Brain microvascular endothelial cell (primary cell): ENCODE measurements around the gene FGF22.

Experiments
- DNase-seq: peaks from one replicate; pipeline ENCODE4 v3.0.0-alpha.2; 2020
- H3K27ac ChIP-seq: fragments of 250-450 bp; sonication (Bioruptor Pico); 2 replicates; pipeline ENCODE4 v1.5.1; 2020; ENCODE audit warnings: mild to moderate bottlenecking, moderate library complexity
- H3K27me3 ChIP-seq: fragments of 250-450 bp; sonication (Bioruptor Pico); replicated peaks from 2 replicates; pipeline ENCODE4 v1.5.1; 2020; ENCODE audit warnings: mild to moderate bottlenecking
- H3K36me3 ChIP-seq: fragments of 250-450 bp; sonication (Bioruptor Pico); replicated peaks from 2 replicates; pipeline ENCODE4 v1.5.1; 2020; ENCODE audit warnings: mild to moderate bottlenecking
- H3K4me3 ChIP-seq: 2 replicates; pipeline ENCODE4 v1.5.1; 2011; ENCODE audit warnings: low read depth, mild to moderate bottlenecking, control low read depth, low read length, moderate library complexity
- in situ Hi-C: cut with HindIII; loops from 2 replicates; pipeline ENCODE4 v1.10.0; 2017; ENCODE audit warnings: low sequenced_read_pairs, low pct_ligation_motif_present
- TF ChIP-seq, protein P1 (sequence below): IDR thresholded peaks from 2 replicates; pipeline ENCODE4 v1.5.1; 2011; ENCODE audit warnings: low read depth, mild to moderate bottlenecking, moderate library complexity, low read length, control low read depth, inconsistent platforms; ENCODE audit errors: missing control alignments

The FGF22 gene

DNA sequence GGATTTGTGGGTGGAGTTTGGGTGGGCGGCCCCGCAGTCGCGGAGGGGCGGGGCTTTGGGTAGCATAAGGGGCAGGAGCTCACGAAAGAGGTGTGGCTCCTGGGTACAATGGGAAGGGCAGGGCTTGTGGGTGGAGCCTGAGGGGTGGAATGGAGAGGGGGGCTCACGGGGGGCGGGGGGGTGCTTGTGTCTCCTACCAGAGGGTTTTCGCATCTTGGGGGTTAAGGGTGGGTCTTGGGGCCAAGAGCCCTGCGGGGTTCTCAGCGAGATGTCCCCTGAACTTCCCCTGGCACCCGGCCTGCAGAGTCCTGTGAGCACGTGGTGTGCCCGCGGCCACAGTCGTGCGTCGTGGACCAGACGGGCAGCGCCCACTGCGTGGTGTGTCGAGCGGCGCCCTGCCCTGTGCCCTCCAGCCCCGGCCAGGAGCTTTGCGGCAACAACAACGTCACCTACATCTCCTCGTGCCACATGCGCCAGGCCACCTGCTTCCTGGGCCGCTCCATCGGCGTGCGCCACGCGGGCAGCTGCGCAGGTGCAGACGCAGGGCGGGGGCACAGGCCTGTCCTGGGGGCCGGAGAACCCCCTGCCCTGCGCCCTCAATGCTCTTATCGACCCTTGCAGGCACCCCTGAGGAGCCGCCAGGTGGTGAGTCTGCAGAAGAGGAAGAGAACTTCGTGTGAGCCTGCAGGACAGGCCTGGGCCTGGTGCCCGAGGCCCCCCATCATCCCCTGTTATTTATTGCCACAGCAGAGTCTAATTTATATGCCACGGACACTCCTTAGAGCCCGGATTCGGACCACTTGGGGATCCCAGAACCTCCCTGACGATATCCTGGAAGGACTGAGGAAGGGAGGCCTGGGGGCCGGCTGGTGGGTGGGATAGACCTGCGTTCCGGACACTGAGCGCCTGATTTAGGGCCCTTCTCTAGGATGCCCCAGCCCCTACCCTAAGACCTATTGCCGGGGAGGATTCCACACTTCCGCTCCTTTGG lies 41.6 kb downstream of the FGF22 start:
- no peak for DNase-seq
- Histone ChIP-seq H3K27ac (peak overlapping the region; percentile 89), H3K36me3 (peaks cover 12% of the 10 kb centered on the region), H3K27me3 (no peaks in the 10 kb centered on the region), H3K4me3 (no peak overlapping the region)
- in situ Hi-C loops: no loop called here
- TF ChIP-seq, protein P1, sequence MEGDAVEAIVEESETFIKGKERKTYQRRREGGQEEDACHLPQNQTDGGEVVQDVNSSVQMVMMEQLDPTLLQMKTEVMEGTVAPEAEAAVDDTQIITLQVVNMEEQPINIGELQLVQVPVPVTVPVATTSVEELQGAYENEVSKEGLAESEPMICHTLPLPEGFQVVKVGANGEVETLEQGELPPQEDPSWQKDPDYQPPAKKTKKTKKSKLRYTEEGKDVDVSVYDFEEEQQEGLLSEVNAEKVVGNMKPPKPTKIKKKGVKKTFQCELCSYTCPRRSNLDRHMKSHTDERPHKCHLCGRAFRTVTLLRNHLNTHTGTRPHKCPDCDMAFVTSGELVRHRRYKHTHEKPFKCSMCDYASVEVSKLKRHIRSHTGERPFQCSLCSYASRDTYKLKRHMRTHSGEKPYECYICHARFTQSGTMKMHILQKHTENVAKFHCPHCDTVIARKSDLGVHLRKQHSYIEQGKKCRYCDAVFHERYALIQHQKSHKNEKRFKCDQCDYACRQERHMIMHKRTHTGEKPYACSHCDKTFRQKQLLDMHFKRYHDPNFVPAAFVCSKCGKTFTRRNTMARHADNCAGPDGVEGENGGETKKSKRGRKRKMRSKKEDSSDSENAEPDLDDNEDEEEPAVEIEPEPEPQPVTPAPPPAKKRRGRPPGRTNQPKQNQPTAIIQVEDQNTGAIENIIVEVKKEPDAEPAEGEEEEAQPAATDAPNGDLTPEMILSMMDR: no peak

- no peak overlapping the region for H3K4me3 ChIP-seq
- TF ChIP-seq, protein P1: no peak
- H3K27ac ChIP-seq: no peak overlapping the region
- in situ Hi-C loops: no loop called here
- peaks cover 9% of the 10 kb centered on the region for H3K36me3 ChIP-seq
- DNase-seq: no peak
- H3K27me3 ChIP-seq: no peaks in the 10 kb centered on the region
Measured at GRCh38 chr19:682678-683320, 43.1 kb downstream of the FGF22 start.

DNA sequence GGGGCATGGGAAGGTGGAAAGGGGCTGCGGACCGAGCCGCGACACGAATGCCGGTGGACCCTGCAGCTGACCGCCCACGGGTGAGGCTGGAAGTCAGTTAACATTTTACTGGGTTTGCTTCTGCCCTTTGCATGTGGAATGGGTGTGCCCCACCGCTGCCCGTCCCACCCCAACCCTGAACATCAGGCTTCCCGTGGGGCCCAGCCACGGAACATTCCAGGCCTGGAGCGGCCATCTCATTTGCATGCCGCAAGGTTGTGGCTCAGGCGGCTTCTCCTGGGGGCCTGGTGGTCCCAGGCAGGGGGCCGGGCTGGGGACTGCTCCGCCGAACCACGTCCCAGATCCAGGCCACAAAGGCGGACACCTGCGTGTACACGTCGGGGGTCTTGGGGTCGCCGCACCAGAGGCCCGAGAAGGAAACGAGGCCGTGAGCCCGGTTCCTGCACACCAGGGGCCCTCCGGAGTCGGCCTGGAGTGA lies 45.8 kb downstream of the FGF22 start:
- no peak for DNase-seq
- H3K36me3 ChIP-seq: peaks cover 5% of the 10 kb centered on the region
- no peaks in the 10 kb centered on the region for H3K27me3 ChIP-seq
- H3K4me3 ChIP-seq: no peak overlapping the region
- no peak overlapping the region for H3K27ac ChIP-seq
- in situ Hi-C loops: no loop called here
- TF ChIP-seq, protein P1: no peak

DNA sequence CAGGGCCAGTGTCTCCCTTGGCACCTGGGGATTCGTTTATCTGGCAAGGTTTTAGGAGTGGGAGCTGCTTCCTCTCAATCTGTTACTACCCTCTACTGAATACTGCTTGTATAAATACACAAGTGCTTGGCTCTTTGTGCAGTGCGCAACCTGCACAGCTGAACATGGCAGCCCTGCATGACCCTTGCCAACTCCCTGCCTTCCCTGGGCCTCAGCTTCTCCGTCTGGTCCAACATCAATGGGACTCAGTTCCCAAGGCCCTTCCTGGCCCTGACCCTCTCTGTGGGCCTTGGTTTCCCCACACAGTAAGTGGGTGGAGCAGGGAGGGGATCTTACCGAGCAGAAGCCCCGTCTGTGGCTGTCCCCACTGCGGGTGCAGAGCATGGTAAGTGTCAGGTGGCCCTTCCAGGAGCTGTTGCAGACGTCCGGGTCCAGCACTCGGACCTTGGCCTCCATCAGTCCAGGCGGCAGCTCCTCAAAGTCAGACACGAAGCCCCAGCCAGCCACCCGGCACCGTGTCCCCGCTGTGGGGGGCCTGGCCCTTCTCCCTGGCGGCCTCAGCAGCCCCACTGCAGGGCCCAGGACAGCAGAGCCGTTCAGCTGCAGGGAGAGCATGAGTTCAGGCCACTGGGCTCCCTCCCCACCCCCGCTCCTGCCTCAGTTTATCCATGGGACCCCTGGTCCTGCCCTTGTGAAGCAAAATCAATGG lies 47.1 kb downstream of the FGF22 start:
- TF ChIP-seq, protein P1: no peak
- Histone ChIP-seq H3K27ac (no peak overlapping the region), H3K27me3 (no peaks in the 10 kb centered on the region), H3K36me3 (no peaks in the 10 kb centered on the region), H3K4me3 (no peak overlapping the region)
- in situ Hi-C loops: no loop called here
- DNase-seq: no peak

GRCh38 chr19:687569-688166 lies 48.0 kb downstream of the FGF22 start:
- Histone ChIP-seq H3K36me3 (no peaks in the 10 kb centered on the region), H3K4me3 (no peak overlapping the region), H3K27me3 (no peaks in the 10 kb centered on the region), H3K27ac (no peak overlapping the region)
- no peak for DNase-seq
- TF ChIP-seq, protein P1: no peak
- in situ Hi-C loops: no loop called here
